ENCODE results near the gene TCF7L2. TPM values are rescaled to one million over a fixed set of nuclear protein-coding genes. Genes with fewer than 3 reads are reported as not detected.

Gene TCF7L2
- total RNA-seq (100 to 1,000 TPM in 2 of 5 donors, 10 to 100 TPM in 3; 34.1 to 179 (median 89.9) TPM), polyA plus RNA-seq (10 to 100 TPM in 1 of 3 donors, 1 to 10 TPM in 2; 6.7 to 11.5 (median 9.2) TPM)
- long read RNA-seq, donor 1, full-length matches to known transcripts = 1 of 6 reads
- long read RNA-seq, donor 1, partial matches to known transcripts = 5 of 6 reads
- long read RNA-seq, donor 1, other reads (novel, unspliced or antisense) = 0 of 6 reads
- long read RNA-seq, donor 2, partial matches to known transcripts = 0 of 7 reads
- long read RNA-seq, donor 2, other reads (novel, unspliced or antisense) = 0 of 7 reads
- long read RNA-seq, donor 3 = 0 reads
- long read RNA-seq, donor 4 = 0 reads
- long read RNA-seq, donor 5, full-length matches to known transcripts = 4 of 4 reads
- long read RNA-seq, donor 5, partial matches to known transcripts = 0 of 4 reads
- long read RNA-seq, donor 5, other reads (novel, unspliced or antisense) = 0 of 4 reads
- long read RNA-seq, donor 6, partial matches to known transcripts = 77 of 79 reads
- long read RNA-seq, donor 6, other reads (novel, unspliced or antisense) = 0 of 79 reads
- long read RNA-seq, donor 7, partial matches to known transcripts = 0 of 1 reads
- long read RNA-seq, donor 7, other reads (novel, unspliced or antisense) = 0 of 1 reads
- long read RNA-seq, donor 8, partial matches to known transcripts = 0 of 1 reads
- long read RNA-seq, donor 8, other reads (novel, unspliced or antisense) = 0 of 1 reads
- long read RNA-seq, donor 9 = 0 reads
- long read RNA-seq, donor 10, full-length matches to known transcripts = 2 of 2 reads
- long read RNA-seq, donor 10, partial matches to known transcripts = 0 of 2 reads
- long read RNA-seq, donor 10, other reads (novel, unspliced or antisense) = 0 of 2 reads

DNA sequence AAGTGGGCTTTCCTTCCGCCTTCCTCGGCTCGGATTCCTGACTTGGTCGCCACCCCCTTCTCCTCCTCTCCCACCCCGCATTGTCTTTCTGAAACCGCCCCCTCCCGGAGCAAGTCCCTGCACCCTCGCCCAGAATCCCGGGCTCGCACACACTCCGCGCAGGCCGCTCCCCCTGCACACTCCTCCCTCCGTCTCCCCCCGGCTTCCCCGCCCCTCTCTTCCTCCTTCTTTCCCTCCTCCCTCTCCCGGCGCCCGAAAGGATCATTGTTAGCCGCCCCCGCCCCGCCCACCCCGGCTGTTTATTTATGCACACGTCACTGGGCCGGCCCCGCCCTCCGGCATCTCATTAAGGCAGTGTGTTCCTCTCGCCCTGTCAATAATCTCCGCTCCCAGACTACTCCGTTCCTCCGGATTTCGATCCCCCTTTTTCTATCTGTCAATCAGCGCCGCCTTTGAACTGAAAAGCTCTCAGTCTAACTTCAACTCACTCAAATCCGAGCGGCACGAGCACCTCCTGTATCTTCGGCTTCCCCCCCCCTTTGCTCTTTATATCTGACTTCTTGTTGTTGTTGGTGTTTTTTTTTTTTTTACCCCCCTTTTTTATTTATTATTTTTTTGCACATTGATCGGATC is at the start of gene TCF7L2:
Gene TCF7L2 (plus strand): TSS at position 373 of the 633 bp plus-strand sequence. CDS start 510 bp downstream, outside the sequence.
- intact Hi-C loops (cut with DNase I; ENCODE audit: low total_unique reads) = no loop called here
- no peaks in the 10 kb centered on the region for H3K36me3 ChIP-seq
- peak within 1 kb of the TSS; percentile 94 to 97 (median 95) for H3K27ac ChIP-seq
- 1 to 2% (median 1%) methylated on average over 38 to 39 of the region's 39 CpGs for WGBS, 5 donors
- peak within 1 kb of the TSS; percentile 64 to 81 (median 70) for H3K4me3 ChIP-seq
- DNase-seq = peak; percentile 96 to 99
- no peaks in the 10 kb centered on the region for H3K27me3 ChIP-seq
- no peaks in the 10 kb centered on the region for H3K9me3 ChIP-seq
- TF ChIP-seq POLR2A (IDR thresholded peaks at IDR 0.05) = peak in 1 of 4 donors; percentile 53
- TF ChIP-seq EP300 (IDR thresholded peaks at IDR 0.05) = no peak
- TF ChIP-seq, protein P1, sequence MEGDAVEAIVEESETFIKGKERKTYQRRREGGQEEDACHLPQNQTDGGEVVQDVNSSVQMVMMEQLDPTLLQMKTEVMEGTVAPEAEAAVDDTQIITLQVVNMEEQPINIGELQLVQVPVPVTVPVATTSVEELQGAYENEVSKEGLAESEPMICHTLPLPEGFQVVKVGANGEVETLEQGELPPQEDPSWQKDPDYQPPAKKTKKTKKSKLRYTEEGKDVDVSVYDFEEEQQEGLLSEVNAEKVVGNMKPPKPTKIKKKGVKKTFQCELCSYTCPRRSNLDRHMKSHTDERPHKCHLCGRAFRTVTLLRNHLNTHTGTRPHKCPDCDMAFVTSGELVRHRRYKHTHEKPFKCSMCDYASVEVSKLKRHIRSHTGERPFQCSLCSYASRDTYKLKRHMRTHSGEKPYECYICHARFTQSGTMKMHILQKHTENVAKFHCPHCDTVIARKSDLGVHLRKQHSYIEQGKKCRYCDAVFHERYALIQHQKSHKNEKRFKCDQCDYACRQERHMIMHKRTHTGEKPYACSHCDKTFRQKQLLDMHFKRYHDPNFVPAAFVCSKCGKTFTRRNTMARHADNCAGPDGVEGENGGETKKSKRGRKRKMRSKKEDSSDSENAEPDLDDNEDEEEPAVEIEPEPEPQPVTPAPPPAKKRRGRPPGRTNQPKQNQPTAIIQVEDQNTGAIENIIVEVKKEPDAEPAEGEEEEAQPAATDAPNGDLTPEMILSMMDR (IDR thresholded peaks at IDR 0.05) = no peak
- peak; percentile 40 to 93 (median 80) for TF ChIP-seq POLR2AphosphoS5 (IDR thresholded peaks at IDR 0.05)
- peaks cover 9 to 70% (median 32%) of the 10 kb centered on the region in 4 donors for H3K4me1 ChIP-seq

DNA sequence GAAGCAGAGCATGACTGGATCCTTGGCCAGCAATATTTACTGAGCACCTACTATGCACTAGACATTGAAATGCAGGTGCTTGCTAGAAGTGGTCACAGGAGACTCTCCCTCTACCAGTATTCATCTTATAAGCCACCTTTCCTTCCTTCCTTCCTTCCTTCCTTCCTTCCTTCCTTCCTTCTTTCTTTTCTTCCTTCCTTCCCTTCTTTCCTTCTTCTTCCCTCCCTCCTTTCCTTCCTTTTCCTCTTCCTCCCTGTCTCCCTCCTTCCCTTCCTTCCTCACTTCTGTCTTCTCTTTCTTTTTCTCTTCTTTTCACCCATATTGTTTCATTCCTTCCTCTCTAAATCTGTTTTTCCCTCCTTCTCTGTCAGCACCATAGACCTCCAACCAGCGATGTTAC is 47.3 kb upstream of the TCF7L2 start:
- Histone ChIP-seq H3K4me1 (peaks cover 0 to 18% (median 11%) of the 10 kb centered on the region in 4 donors), H3K27ac (no peak overlapping the region), H3K36me3 (no peaks in the 10 kb centered on the region), H3K27me3 (no peaks in the 10 kb centered on the region), H3K4me3 (no peak overlapping the region), H3K9me3 (no peaks in the 10 kb centered on the region)
- WGBS, 5 donors = 92 to 97% (median 93%) methylated on average over 1 of the region's 1 CpG
- TF ChIP-seq EP300 (IDR thresholded peaks at IDR 0.05) (no peak), POLR2A (IDR thresholded peaks at IDR 0.05) (no peak)
- no peak for DNase-seq
- intact Hi-C loops (cut with DNase I; ENCODE audit: low total_unique reads) = no loop called here

DNA sequence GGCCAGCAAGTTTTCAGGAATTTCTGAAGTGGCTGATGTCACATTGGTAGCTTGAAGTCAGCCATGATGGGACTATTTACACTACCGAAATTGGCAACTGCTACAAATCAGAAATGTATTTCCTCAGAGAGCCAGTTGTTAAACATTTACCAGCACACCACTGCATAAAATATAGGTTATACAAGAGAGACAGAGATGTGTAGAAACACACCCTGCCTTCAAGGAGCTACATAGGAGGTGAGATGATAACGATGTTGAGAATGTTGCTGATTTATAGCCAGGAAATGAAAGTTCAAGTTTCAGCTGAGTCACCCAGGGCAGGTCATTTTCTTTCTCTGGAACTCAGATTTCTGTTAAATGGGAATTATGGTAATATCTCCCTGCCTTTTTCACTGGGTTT is 46.0 kb upstream of the TCF7L2 start:
- Histone ChIP-seq H3K36me3 (no peaks in the 10 kb centered on the region), H3K4me3 (no peak overlapping the region), H3K4me1 (peaks cover 0 to 9% (median 4%) of the 10 kb centered on the region in 4 donors), H3K27ac (no peak overlapping the region), H3K27me3 (no peaks in the 10 kb centered on the region), H3K9me3 (no peaks in the 10 kb centered on the region)
- TF ChIP-seq POLR2AphosphoS5 (IDR thresholded peaks at IDR 0.05) (peak in 1 of 3 donors; percentile 6), POLR2A (IDR thresholded peaks at IDR 0.05) (no peak)
- WGBS, 5 donors = 58 to 74% (median 68%) methylated on average over 2 of the region's 2 CpGs
- intact Hi-C loops (cut with DNase I; ENCODE audit: low total_unique reads) = no loop called here
- DNase-seq = no peak

DNA sequence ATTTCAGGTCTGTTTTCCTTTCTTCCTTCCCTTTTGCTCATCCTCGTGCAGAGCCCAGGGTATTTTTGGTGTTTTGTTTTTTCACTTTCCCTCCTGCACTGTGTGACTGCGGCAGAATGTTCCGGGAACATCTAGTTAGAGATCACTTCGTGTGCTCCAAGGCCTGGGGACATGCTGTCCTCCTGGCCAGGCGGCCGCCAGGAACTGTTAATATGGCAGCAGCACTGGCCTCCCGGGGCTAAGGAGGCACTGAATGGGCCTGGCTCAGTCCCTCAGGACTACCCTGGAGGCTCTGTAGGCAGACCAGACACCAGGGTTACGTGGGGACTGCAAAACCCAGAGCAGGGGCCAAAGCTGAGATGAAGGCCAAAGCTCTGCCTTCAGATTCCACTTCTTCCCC is 43.1 kb upstream of the TCF7L2 start:
- DNase-seq = no peak
- 83 to 96% (median 93%) methylated on average over 7 to 8 of the region's 8 CpGs for WGBS, 5 donors
- intact Hi-C loops (cut with DNase I; ENCODE audit: low total_unique reads) = no loop called here

More for the DNA sequence above, 43.1 kb upstream of the TCF7L2 start:
- Histone ChIP-seq H3K27ac (no peak overlapping the region), H3K27me3 (no peaks in the 10 kb centered on the region), H3K9me3 (no peaks in the 10 kb centered on the region), H3K36me3 (no peaks in the 10 kb centered on the region), H3K4me1 (no peaks in the 10 kb centered on the region), H3K4me3 (no peak overlapping the region)
- TF ChIP-seq EP300 (IDR thresholded peaks at IDR 0.05) = no peak
- TF ChIP-seq, protein P1 (IDR thresholded peaks at IDR 0.05) = no peak
- no peak for TF ChIP-seq POLR2AphosphoS5 (IDR thresholded peaks at IDR 0.05)
- no peak for TF ChIP-seq POLR2A (IDR thresholded peaks at IDR 0.05)

Measured in stomach (tissue), 19 donors.